ENCODE measurements around the gene AGL.

Gene AGL

DNA sequence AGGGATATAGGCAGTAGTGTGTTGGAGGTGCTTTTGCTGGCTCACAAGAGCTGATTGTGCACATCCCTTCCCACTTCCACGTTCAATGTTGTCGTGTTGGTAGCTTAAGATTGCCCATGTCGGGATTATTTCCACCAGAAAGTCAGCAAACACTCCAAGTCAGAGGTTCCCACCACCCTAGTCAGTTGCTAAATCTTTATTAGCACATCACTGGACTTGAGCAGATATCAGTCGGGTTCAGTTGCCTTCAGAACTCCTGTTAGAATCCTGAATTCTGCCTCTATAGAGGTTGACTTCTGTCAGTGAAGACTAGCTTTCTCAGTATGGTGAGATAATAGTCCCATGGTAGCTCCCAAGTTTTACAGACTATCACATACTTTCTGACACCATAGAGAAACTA lies 10.5 kb downstream of the AGL start:
- peaks cover 2 to 35% (median 13%) of the 10 kb centered on the region in 4 experiments for H3K36me3 ChIP-seq (ENCODE audit: control insufficient read depth in 4 of 4, insufficient read depth in 4 of 4, low read length in 3 of 4)
- no peak overlapping the region for H3K4me3 ChIP-seq (ENCODE audit: control insufficient read depth in 1 of 7, extremely low read depth in 1 of 7, insufficient read depth in 4 of 7, low read depth in 2 of 7, low read length in 6 of 7)
- H3K27ac ChIP-seq (ENCODE audit: insufficient read depth in 1 of 2, low read depth in 1 of 2, low read length in 2 of 2, poor library complexity in 1 of 2, severe bottlenecking in 2 of 2), result no peak overlapping the region
- ChIA-PET CTCF (interaction anchor here (1.2 kb wide), 1 partner anchor 110 kb away, joined by 3 read pairs; no protein-coding TSS in a partner anchor), POLR2A (no interaction called here)
- H3K27me3 ChIP-seq (replicated peaks in 2 of 5; ENCODE audit: control insufficient read depth in 4 of 5, insufficient read depth in 5 of 5, low read length in 4 of 5), result no peaks in the 10 kb centered on the region
- DNase-seq, result no peak
- peaks cover 0 to 6% (median 0%) of the 10 kb centered on the region in 5 experiments for H3K9me3 ChIP-seq (ENCODE audit: control extremely low read depth in 1 of 5, control insufficient read depth in 4 of 5, insufficient read depth in 2 of 5, low read depth in 1 of 5, low read length in 4 of 5)
- no peaks in the 10 kb centered on the region for H3K4me1 ChIP-seq (ENCODE audit: control extremely low read depth in 1 of 4, control insufficient read depth in 4 of 4, insufficient read depth in 4 of 4, low read length in 3 of 4)
- WGBS (ENCODE audit: insufficient coverage), result 97% methylated on average over 4 of the region's 4 CpGs

DNA sequence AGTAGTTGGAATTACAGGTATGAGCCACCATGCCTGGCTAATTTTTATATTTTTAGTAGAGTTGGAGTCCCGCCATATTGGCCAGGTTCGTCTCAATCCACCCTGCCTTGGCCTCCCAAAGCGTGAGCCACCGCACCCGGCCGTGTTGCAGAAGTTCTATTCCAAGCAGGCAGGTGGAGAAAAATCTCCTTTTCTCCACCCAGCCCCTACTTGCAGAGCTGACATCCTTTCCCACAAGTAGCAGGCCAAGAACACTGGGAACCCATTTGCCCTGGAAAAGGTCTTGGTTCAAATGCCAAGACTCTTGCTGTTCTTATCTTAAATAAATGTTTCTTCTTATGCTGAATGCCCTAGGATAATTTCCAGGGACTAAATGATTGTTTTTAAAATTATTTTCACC lies 17.5 kb downstream of the AGL start:
- H3K27ac ChIP-seq (ENCODE audit: insufficient read depth in 1 of 2, low read depth in 1 of 2, low read length in 2 of 2, poor library complexity in 1 of 2, severe bottlenecking in 2 of 2), result no peak overlapping the region
- H3K4me1 ChIP-seq (ENCODE audit: control extremely low read depth in 1 of 4, control insufficient read depth in 4 of 4, insufficient read depth in 4 of 4, low read length in 3 of 4), result no peaks in the 10 kb centered on the region
- ChIA-PET CTCF (interaction anchor here (0.8 kb wide), 1 partner anchor 1478 kb away, joined by 3 read pairs; no protein-coding TSS in a partner anchor), POLR2A (no interaction called here)
- H3K36me3 ChIP-seq (ENCODE audit: control insufficient read depth in 4 of 4, insufficient read depth in 4 of 4, low read length in 3 of 4), result peaks cover 0 to 20% (median 12%) of the 10 kb centered on the region in 4 experiments
- H3K4me3 ChIP-seq (ENCODE audit: control insufficient read depth in 1 of 7, extremely low read depth in 1 of 7, insufficient read depth in 4 of 7, low read depth in 2 of 7, low read length in 6 of 7), result no peak overlapping the region
- WGBS (ENCODE audit: insufficient coverage), result 98% methylated on average over 6 of the region's 6 CpGs
- no peak for DNase-seq
- no peaks in the 10 kb centered on the region for H3K27me3 ChIP-seq (replicated peaks in 2 of 5; ENCODE audit: control insufficient read depth in 4 of 5, insufficient read depth in 5 of 5, low read length in 4 of 5)
- H3K9me3 ChIP-seq (ENCODE audit: control extremely low read depth in 1 of 5, control insufficient read depth in 4 of 5, insufficient read depth in 2 of 5, low read depth in 1 of 5, low read length in 4 of 5), result peaks cover 0 to under 1% (median 0%) of the 10 kb centered on the region in 5 experiments

DNA sequence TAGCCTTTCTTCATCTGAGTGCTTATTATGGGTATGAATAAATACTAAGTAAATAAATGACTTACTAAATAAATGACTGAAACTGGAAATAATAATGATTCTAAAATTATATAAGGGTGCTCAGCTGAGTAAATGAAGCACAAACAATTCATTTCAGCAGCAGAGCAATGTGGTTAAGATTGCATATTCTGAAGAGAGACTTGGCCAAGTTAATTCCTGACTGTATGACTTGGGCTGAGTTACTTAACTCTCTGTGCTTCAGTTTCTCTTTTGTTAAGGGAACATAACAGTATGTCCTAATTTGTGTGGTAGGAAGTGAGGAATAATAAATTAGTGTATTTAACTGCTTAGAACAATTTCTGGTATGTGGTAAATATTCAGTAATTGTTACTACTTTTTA lies 19.1 kb downstream of the AGL start:
- CTCF ChIA-PET, result no interaction called here
- POLR2A ChIA-PET, result no interaction called here
- Histone ChIP-seq H3K4me1 (ENCODE audit: control extremely low read depth in 1 of 4, control insufficient read depth in 4 of 4, insufficient read depth in 4 of 4, low read length in 3 of 4) (no peaks in the 10 kb centered on the region), H3K9me3 (ENCODE audit: control extremely low read depth in 1 of 5, control insufficient read depth in 4 of 5, insufficient read depth in 2 of 5, low read depth in 1 of 5, low read length in 4 of 5) (no peaks in the 10 kb centered on the region), H3K27ac (ENCODE audit: insufficient read depth in 1 of 2, low read depth in 1 of 2, low read length in 2 of 2, poor library complexity in 1 of 2, severe bottlenecking in 2 of 2) (no peak overlapping the region), H3K27me3 (replicated peaks in 2 of 5; ENCODE audit: control insufficient read depth in 4 of 5, insufficient read depth in 5 of 5, low read length in 4 of 5) (no peaks in the 10 kb centered on the region), H3K4me3 (ENCODE audit: control insufficient read depth in 1 of 7, extremely low read depth in 1 of 7, insufficient read depth in 4 of 7, low read depth in 2 of 7, low read length in 6 of 7) (no peak overlapping the region), H3K36me3 (ENCODE audit: control insufficient read depth in 4 of 4, insufficient read depth in 4 of 4, low read length in 3 of 4) (peaks cover 0 to 12% (median 8%) of the 10 kb centered on the region in 4 experiments)
- no peak for DNase-seq

DNA sequence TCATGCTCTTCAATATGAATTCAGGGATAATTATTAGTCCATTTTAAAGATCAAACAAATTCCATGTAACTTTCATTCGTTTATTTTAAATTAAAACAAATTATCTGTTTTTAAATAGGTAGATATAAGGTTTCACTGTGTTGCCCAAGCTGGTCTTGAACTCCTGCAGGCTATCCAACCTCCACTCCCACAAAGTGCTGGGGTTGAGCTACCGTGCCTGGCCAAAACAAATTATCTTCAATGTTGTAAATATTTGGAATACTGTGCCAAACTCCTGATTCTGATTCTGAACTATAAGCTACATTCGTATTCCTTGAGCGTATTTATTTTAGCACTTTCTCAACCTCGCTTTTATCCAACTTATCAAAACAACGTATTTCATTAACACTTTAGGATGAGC lies 19.6 kb downstream of the AGL start:
- H3K4me3 ChIP-seq (ENCODE audit: control insufficient read depth in 1 of 7, extremely low read depth in 1 of 7, insufficient read depth in 4 of 7, low read depth in 2 of 7, low read length in 6 of 7), result no peak overlapping the region
- POLR2A ChIA-PET, result no interaction called here
- WGBS (ENCODE audit: insufficient coverage), result no CpG with 5 or more reads among the region's 6 CpGs
- H3K9me3 ChIP-seq (ENCODE audit: control extremely low read depth in 1 of 5, control insufficient read depth in 4 of 5, insufficient read depth in 2 of 5, low read depth in 1 of 5, low read length in 4 of 5), result no peaks in the 10 kb centered on the region
- no peaks in the 10 kb centered on the region for H3K27me3 ChIP-seq (replicated peaks in 2 of 5; ENCODE audit: control insufficient read depth in 4 of 5, insufficient read depth in 5 of 5, low read length in 4 of 5)
- H3K4me1 ChIP-seq (ENCODE audit: control extremely low read depth in 1 of 4, control insufficient read depth in 4 of 4, insufficient read depth in 4 of 4, low read length in 3 of 4), result no peaks in the 10 kb centered on the region
- CTCF ChIA-PET, result no interaction called here
- no peak overlapping the region for H3K27ac ChIP-seq (ENCODE audit: insufficient read depth in 1 of 2, low read depth in 1 of 2, low read length in 2 of 2, poor library complexity in 1 of 2, severe bottlenecking in 2 of 2)
- peaks cover 0 to 12% (median 5%) of the 10 kb centered on the region in 4 experiments for H3K36me3 ChIP-seq (ENCODE audit: control insufficient read depth in 4 of 4, insufficient read depth in 4 of 4, low read length in 3 of 4)
- no peak for DNase-seq

DNA sequence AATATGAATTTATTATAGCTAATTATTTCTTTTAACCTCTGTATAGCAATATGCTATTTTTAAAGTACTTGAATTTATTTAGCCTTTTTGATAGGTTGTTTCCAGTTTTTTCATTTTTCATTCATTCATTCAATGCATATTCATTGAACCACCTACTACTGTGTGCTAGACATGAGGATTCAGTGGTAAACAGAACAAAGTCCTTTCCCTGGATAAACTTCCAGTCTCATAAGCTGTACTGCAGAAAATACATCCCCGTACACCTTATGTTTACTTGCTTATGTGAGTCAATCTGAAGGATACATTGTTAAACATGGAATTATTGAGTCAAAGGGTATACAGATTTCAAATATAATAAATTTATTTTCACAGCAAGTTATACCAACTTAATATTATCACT lies 21.9 kb downstream of the AGL start:
- WGBS (ENCODE audit: insufficient coverage), result no CpG with 5 or more reads among the region's 1 CpG
- Histone ChIP-seq H3K27me3 (replicated peaks in 2 of 5; ENCODE audit: control insufficient read depth in 4 of 5, insufficient read depth in 5 of 5, low read length in 4 of 5) (no peaks in the 10 kb centered on the region), H3K36me3 (ENCODE audit: control insufficient read depth in 4 of 4, insufficient read depth in 4 of 4, low read length in 3 of 4) (peaks cover 0 to 15% (median 5%) of the 10 kb centered on the region in 4 experiments), H3K9me3 (ENCODE audit: control extremely low read depth in 1 of 5, control insufficient read depth in 4 of 5, insufficient read depth in 2 of 5, low read depth in 1 of 5, low read length in 4 of 5) (no peaks in the 10 kb centered on the region), H3K4me3 (ENCODE audit: control insufficient read depth in 1 of 7, extremely low read depth in 1 of 7, insufficient read depth in 4 of 7, low read depth in 2 of 7, low read length in 6 of 7) (no peak overlapping the region), H3K4me1 (ENCODE audit: control extremely low read depth in 1 of 4, control insufficient read depth in 4 of 4, insufficient read depth in 4 of 4, low read length in 3 of 4) (no peaks in the 10 kb centered on the region), H3K27ac (ENCODE audit: insufficient read depth in 1 of 2, low read depth in 1 of 2, low read length in 2 of 2, poor library complexity in 1 of 2, severe bottlenecking in 2 of 2) (no peak overlapping the region)
- ChIA-PET POLR2A (interaction anchor here (0.5 kb wide), 1 partner anchor 601 kb away, joined by 3 read pairs; no protein-coding TSS in a partner anchor), CTCF (no interaction called here)
- no peak for DNase-seq

DNA sequence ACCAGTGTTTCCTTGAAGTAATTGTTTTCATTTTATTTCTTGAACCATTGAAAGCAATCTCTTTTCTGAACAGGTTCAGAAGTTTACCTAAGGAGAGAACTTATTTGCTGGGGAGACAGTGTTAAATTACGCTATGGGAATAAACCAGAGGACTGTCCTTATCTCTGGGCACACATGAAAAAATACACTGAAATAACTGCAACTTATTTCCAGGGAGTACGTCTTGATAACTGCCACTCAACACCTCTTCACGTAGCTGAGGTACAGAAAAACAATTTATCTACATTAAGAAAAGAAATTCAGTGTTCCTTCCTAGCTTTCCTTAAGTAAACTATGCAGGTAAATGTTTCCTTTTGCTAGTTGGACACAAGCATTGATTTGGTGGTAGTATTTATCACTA lies 27.4 kb downstream of the AGL start:
- Histone ChIP-seq H3K4me1 (ENCODE audit: control extremely low read depth in 1 of 4, control insufficient read depth in 4 of 4, insufficient read depth in 4 of 4, low read length in 3 of 4) (no peaks in the 10 kb centered on the region), H3K27me3 (replicated peaks in 2 of 5; ENCODE audit: control insufficient read depth in 4 of 5, insufficient read depth in 5 of 5, low read length in 4 of 5) (no peaks in the 10 kb centered on the region), H3K9me3 (ENCODE audit: control extremely low read depth in 1 of 5, control insufficient read depth in 4 of 5, insufficient read depth in 2 of 5, low read depth in 1 of 5, low read length in 4 of 5) (no peaks in the 10 kb centered on the region), H3K27ac (ENCODE audit: insufficient read depth in 1 of 2, low read depth in 1 of 2, low read length in 2 of 2, poor library complexity in 1 of 2, severe bottlenecking in 2 of 2) (no peak overlapping the region), H3K36me3 (ENCODE audit: control insufficient read depth in 4 of 4, insufficient read depth in 4 of 4, low read length in 3 of 4) (peaks cover 0 to 24% (median 6%) of the 10 kb centered on the region in 4 experiments), H3K4me3 (ENCODE audit: control insufficient read depth in 1 of 7, extremely low read depth in 1 of 7, insufficient read depth in 4 of 7, low read depth in 2 of 7, low read length in 6 of 7) (no peak overlapping the region)
- DNase-seq, result peak in 1 of 3 donors; percentile 4
- CTCF ChIA-PET, result interaction anchor here (1.8 kb wide), 1 partner anchor 12 kb away, joined by 5 read pairs; no protein-coding TSS in a partner anchor
- WGBS (ENCODE audit: insufficient coverage), result 100% methylated on average over 1 of the region's 3 CpGs
- POLR2A ChIA-PET, result no interaction called here

DNA sequence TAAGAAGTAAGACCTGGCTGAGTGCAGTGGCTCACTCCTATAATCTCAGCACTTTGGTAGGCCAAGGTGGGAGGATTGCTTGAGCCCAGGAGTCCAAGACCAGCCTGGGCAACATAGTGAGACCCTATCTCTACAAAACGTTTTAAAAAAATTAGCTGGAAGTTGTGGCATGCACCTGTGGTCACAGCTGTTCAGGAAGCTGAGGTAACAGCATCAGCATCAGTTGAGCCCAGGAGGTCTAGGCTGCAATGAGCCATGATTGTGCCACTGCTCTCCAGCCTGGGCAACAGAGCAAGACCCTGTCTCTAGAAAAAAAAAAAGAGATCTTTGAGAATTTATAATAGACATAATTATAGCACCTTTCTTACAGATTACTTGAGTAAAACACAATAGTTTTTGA lies 36.0 kb downstream of the AGL start:
- peak in 2 of 3 donors; percentile 3 to 5 for DNase-seq
- ChIA-PET POLR2A (interaction anchor here (0.6 kb wide), 1 partner anchor 175 kb away, joined by 3 read pairs; no protein-coding TSS in a partner anchor), CTCF (interaction anchor here (1.2 kb wide), 1 partner anchor 13 kb away, joined by 3 read pairs; no protein-coding TSS in a partner anchor)
- H3K36me3 ChIP-seq (ENCODE audit: control insufficient read depth in 4 of 4, insufficient read depth in 4 of 4, low read length in 3 of 4), result peaks cover 8 to 51% (median 19%) of the 10 kb centered on the region in 4 experiments
- no peak overlapping the region for H3K27ac ChIP-seq (ENCODE audit: insufficient read depth in 1 of 2, low read depth in 1 of 2, low read length in 2 of 2, poor library complexity in 1 of 2, severe bottlenecking in 2 of 2)
- H3K4me1 ChIP-seq (ENCODE audit: control extremely low read depth in 1 of 4, control insufficient read depth in 4 of 4, insufficient read depth in 4 of 4, low read length in 3 of 4), result no peaks in the 10 kb centered on the region
- no peak overlapping the region for H3K4me3 ChIP-seq (ENCODE audit: control insufficient read depth in 1 of 7, extremely low read depth in 1 of 7, insufficient read depth in 4 of 7, low read depth in 2 of 7, low read length in 6 of 7)
- 44% methylated on average over 1 of the region's 1 CpG for WGBS (ENCODE audit: insufficient coverage)
- no peaks in the 10 kb centered on the region for H3K9me3 ChIP-seq (ENCODE audit: control extremely low read depth in 1 of 5, control insufficient read depth in 4 of 5, insufficient read depth in 2 of 5, low read depth in 1 of 5, low read length in 4 of 5)
- H3K27me3 ChIP-seq (replicated peaks in 2 of 5; ENCODE audit: control insufficient read depth in 4 of 5, insufficient read depth in 5 of 5, low read length in 4 of 5), result no peaks in the 10 kb centered on the region
